Measurements from ENCODE around the gene CYTIP.

The CYTIP gene

DNA sequence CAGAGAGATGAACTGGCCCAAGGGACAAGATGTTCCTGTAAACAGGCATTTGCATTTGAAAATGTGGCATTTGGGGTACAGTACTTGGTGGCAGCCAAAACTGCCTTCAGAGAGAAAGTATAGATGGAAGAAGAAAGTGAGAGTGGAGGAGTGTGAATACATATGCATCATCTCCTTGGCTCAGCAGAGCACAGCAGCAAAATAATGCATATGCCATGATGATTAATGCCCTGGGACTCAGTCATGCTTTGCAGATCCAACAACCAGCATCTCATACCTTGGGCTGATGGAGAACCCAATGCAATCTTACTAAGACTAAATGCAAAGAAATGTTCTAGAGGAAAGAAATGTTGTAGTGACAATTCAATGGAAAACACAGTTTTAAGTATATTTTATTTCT lies 29.7 kb upstream of the CYTIP start:
- TF ChIP-seq, protein P1, sequence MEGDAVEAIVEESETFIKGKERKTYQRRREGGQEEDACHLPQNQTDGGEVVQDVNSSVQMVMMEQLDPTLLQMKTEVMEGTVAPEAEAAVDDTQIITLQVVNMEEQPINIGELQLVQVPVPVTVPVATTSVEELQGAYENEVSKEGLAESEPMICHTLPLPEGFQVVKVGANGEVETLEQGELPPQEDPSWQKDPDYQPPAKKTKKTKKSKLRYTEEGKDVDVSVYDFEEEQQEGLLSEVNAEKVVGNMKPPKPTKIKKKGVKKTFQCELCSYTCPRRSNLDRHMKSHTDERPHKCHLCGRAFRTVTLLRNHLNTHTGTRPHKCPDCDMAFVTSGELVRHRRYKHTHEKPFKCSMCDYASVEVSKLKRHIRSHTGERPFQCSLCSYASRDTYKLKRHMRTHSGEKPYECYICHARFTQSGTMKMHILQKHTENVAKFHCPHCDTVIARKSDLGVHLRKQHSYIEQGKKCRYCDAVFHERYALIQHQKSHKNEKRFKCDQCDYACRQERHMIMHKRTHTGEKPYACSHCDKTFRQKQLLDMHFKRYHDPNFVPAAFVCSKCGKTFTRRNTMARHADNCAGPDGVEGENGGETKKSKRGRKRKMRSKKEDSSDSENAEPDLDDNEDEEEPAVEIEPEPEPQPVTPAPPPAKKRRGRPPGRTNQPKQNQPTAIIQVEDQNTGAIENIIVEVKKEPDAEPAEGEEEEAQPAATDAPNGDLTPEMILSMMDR (IDR thresholded peaks at IDR 0.05; ENCODE audit: control insufficient read depth, extremely low read depth, insufficient read depth) = no peak
- no peak for DNase-seq (ENCODE audit: low read depth)
- no peak overlapping the region for H3K4me3 ChIP-seq (ENCODE audit: low read depth, low read length)

DNA sequence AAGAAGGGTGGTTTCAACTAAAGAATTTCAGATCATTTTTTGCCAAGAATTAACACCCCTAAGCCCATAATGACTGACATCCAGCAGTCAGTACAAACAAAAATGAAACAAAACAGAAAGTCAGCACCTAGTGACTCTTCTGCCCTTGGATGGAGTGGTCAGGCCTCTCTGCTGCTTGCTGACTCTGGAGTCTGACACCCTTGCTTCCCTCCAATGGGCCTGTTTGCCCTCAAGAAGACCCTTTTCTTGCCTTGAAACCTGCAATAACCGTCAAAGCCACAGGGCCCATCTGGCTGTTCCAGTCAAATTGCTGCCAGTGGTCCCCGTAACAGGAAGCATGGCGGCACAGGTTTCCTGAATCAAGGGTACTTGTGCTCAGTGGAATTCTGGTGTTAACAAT lies 27.2 kb upstream of the CYTIP start:
- H3K4me3 ChIP-seq (ENCODE audit: low read depth, low read length) = no peak overlapping the region
- TF ChIP-seq, protein P1 (IDR thresholded peaks at IDR 0.05; ENCODE audit: control insufficient read depth, extremely low read depth, insufficient read depth) = no peak
- no peak for DNase-seq (ENCODE audit: low read depth)

DNA sequence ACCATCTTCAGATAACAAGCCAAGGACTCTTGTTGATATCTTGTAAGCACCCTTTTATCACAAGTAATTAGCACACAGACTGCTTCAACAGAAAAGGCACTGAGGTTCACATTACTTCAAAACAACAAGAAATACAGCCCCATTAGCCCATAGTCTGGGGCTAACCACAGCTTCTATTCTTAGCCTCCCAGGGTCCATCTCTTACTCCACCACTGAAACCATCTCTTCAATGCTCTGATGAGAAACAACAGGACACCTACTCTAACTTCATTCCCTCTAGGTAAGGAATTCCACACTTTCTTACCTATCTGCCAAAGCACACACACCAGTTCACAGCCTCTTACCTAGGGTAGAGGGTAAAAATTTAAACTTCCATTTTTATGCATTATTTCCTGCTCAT lies 26.4 kb upstream of the CYTIP start:
- no peak for DNase-seq (ENCODE audit: low read depth)
- TF ChIP-seq, protein P1 (IDR thresholded peaks at IDR 0.05; ENCODE audit: control insufficient read depth, extremely low read depth, insufficient read depth) = no peak
- H3K4me3 ChIP-seq (ENCODE audit: low read depth, low read length) = no peak overlapping the region

DNA sequence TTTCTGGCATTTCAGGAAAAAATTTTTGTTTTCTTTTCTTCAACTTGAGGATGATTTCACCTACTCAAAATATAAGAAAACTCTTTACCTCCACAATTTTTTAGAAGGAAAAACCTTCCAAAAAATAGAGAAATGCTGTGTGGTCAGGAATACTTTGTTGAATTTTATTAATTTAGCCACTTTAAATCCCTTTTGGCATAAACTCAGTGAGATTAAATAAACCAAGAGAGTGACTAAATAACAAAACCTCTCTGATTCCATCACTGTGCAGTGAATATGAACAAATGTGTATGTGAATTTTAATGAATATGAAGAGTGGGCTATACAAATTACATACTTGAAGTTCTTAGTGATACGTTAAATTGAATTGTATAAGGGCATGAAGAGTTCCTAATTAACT lies 25.8 kb upstream of the CYTIP start:
- no peak overlapping the region for H3K4me3 ChIP-seq (ENCODE audit: low read depth, low read length)
- TF ChIP-seq, protein P1 (IDR thresholded peaks at IDR 0.05; ENCODE audit: control insufficient read depth, extremely low read depth, insufficient read depth) = no peak
- DNase-seq (ENCODE audit: low read depth) = no peak

DNA sequence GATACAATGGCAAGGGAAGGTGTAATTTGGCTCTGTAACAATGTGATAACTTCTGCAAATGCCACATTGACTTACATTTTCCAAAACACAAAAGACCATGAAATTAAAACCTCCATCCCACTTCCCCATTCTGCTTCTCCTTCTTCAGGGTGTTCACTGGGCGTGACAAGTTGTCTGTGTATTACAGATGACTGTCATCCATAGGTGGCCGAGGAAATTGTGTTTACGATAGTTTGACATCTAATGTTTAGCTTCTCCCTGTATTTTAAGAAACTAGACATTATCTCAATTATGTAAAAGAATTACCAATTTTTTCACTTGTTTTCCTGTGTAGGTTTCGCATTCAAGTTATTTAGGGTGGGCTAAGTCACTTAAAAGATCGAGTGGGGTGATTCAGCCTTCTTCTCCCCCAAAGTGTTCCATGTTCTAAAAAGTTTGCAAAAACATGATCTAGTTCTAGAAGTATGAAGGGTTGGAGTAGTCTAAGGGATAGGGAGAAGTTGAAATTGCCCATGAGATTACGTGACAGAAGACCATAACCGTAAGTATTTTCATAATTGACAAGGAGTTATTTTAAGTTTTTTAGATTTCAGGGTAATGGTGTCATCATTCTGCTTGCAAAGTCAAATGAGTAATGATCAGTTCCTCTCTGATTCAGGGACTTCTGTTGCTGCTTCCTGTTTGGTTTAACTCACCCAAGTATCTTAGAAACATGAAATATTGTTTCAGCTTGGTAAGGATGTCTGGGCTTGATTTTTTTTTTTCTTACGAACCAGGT lies 25.2 kb upstream of the CYTIP start:
- TF ChIP-seq, protein P1 (IDR thresholded peaks at IDR 0.05; ENCODE audit: control insufficient read depth, extremely low read depth, insufficient read depth) = no peak
- no peak overlapping the region for H3K4me3 ChIP-seq (ENCODE audit: low read depth, low read length)
- DNase-seq (ENCODE audit: low read depth) = no peak

DNA sequence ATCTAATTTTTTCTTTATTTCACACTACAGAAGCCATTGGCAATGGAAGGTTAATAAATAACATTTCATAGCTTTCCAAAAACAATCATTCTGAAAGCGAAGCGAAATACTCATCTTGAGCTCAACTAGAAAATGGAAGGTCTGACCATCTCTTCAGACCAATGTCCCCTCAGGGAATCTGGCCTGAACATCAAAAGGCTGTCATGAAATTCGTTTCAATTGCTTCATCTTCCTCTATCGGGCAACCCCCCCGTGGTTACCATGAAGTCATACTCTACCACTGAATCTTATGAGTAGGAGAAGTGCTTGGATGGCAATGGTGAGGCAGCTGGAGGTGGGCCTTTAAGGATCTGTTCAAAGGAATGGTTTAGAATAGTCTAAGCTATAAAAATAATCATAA lies 22.9 kb upstream of the CYTIP start:
- H3K4me3 ChIP-seq (ENCODE audit: low read depth, low read length) = no peak overlapping the region
- TF ChIP-seq, protein P1 (IDR thresholded peaks at IDR 0.05; ENCODE audit: control insufficient read depth, extremely low read depth, insufficient read depth) = no peak
- DNase-seq (ENCODE audit: low read depth) = no peak

DNA sequence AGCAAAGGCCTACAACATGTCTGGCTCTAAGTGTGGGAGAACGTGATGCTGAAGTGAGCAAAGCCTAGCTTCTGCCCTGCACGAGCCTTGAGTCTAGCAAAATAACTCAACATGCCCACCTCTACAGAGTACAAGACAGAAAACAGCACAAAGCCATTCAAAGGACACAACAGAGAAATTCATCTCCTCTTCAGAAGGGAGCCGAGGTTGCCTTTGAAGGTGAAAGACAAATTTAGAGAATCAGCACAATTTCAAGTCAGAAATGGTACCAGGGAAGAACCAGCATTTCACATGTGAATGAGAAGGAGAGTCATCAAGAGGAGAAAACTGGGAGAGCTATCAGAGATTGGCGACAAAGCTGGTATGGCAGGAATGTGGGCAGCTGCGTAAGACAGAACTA lies 21.7 kb upstream of the CYTIP start:
- H3K4me3 ChIP-seq (ENCODE audit: low read depth, low read length) = no peak overlapping the region
- DNase-seq (ENCODE audit: low read depth) = no peak
- TF ChIP-seq, protein P1 (IDR thresholded peaks at IDR 0.05; ENCODE audit: control insufficient read depth, extremely low read depth, insufficient read depth) = no peak
